HG03432 (cell line): ENCODE measurements around the gene GSC2.

Experiments
- ATAC-seq: cut with Tn5 transposase; IDR thresholded peaks from one replicate; pipeline ENCODE4 v1.9.1; 2021; ENCODE audit warnings: mild to moderate bottlenecking, moderate library complexity; ENCODE audit not compliant: unreplicated experiment

The GSC2 gene

GRCh38 chr22:19103880-19104821 is 45.9 kb downstream of the GSC2 start:
- ATAC-seq: no peak

- no peak for ATAC-seq
Observed at GRCh38 chr22:19098157-19098556, 51.9 kb downstream of the GSC2 start.

GRCh38 chr22:19097518-19097917 is 52.6 kb downstream of the GSC2 start:
- ATAC-seq: no peak
